Panc1 (cell line): ENCODE measurements around the gene TBC1D17. TPM values are rescaled to one million over a fixed set of nuclear protein-coding genes. Genes with fewer than 3 reads are reported as not detected.

Source experiments
- ATAC-seq: fragments of 200-7000 bp; cut with Tn5 transposase; 2 replicates; pipeline ENCODE4 v1.9.1; 2020; ENCODE audit warnings: mild to moderate bottlenecking, moderate library complexity
- BruUV-seq: library from RNA; stranded (reverse); fragments of 400-500 nt; replicated peaks from 2 replicates; lab custom pipeline; 2021; lab: Mats Ljungman, UMichigan
- CTCF ChIA-PET: fragments of 300-600 bp; sonication (Branson Sonifier 250); formaldehyde crosslinking; loops from one replicate; lab custom pipeline; 2022; ENCODE audit warnings: antibody characterized with exemption; lab: Charles Lee
- POLR2A ChIA-PET: fragments of 300-600 bp; sonication (Branson Sonifier 250); formaldehyde crosslinking; loops from one replicate; lab custom pipeline; 2022; ENCODE audit warnings: antibody characterized with exemption; lab: Charles Lee
- DNase-seq: peaks from one replicate; pipeline ENCODE4 v3.0.0-alpha.2; 2010; ENCODE audit warnings: low read depth, low spot score
- H3K27ac ChIP-seq: 2 replicates; pipeline ENCODE4 v1.5.1; 2011; ENCODE audit warnings: mild to moderate bottlenecking, low read length, inconsistent platforms
- H3K27me3 ChIP-seq: fragments of 200-500 bp; sonication (Bioruptor generic); 2 replicates; pipeline ENCODE4 v1.6.0; 2014; ENCODE audit warnings: low read length, inconsistent platforms; ENCODE audit not compliant: control insufficient read depth, insufficient read depth
- H3K36me3 ChIP-seq: fragments of 200-500 bp; sonication (Bioruptor generic); 2 replicates; pipeline ENCODE4 v1.5.1; 2014; ENCODE audit warnings: inconsistent platforms, mild to moderate bottlenecking, low read length, moderate library complexity; ENCODE audit not compliant: control insufficient read depth, insufficient read depth
- H3K4me1 ChIP-seq: 2 replicates; pipeline ENCODE4 v1.5.1; 2011; ENCODE audit warnings: inconsistent platforms, mild to moderate bottlenecking, low read length, moderate library complexity; ENCODE audit not compliant: control insufficient read depth, insufficient read depth
- H3K4me3 ChIP-seq, 2 experiments: 2 replicates each; pipeline ENCODE4 v1.5.1; 2011 to 2012; ENCODE audit warnings: low read depth in 2 of 2, low read length in 2 of 2, mild to moderate bottlenecking in 2 of 2, inconsistent platforms in 1 of 2, moderate library complexity in 1 of 2
- H3K9me3 ChIP-seq: fragments of 200-500 bp; sonication (Bioruptor generic); 2 replicates; pipeline ENCODE4 v1.5.1; 2014; ENCODE audit warnings: low read depth, mild to moderate bottlenecking, inconsistent platforms, low read length, moderate library complexity; ENCODE audit not compliant: control insufficient read depth, insufficient read depth
- CTCF ChIP-seq: fragments of 450-650 bp; IDR thresholded peaks from 2 replicates; pipeline ENCODE4 v1.5.1; 2017; ENCODE audit warnings: mild to moderate bottlenecking
- POLR2AphosphoS5 ChIP-seq: IDR thresholded peaks from 2 replicates; pipeline ENCODE4 v1.6.1; 2012; ENCODE audit warnings: mild to moderate bottlenecking, low read depth, low read length, moderate library complexity
- REST ChIP-seq, 2 experiments: IDR thresholded peaks; 2 replicates each; pipeline ENCODE4 v1.6.1; 2011 to 2012; ENCODE audit warnings: low read depth in 2 of 2, control low read depth in 1 of 2, low read length in 1 of 2, mild to moderate bottlenecking in 1 of 2, moderate library complexity in 1 of 2; ENCODE audit not compliant: insufficient read depth in 1 of 2
- SIN3A ChIP-seq: IDR thresholded peaks from 2 replicates; pipeline ENCODE4 v1.6.1; 2012; ENCODE audit warnings: low read depth, mild to moderate bottlenecking, low read length, moderate library complexity, borderline replicate concordance; ENCODE audit not compliant: insufficient read depth
- TCF7L2 ChIP-seq: IDR thresholded peaks from 2 replicates; pipeline ENCODE4 v1.6.1; 2011; ENCODE audit warnings: mild to moderate bottlenecking, low read depth, low read length, inconsistent platforms
- in situ Hi-C: cut with HindIII; loops from 2 replicates; pipeline ENCODE4 v1.10.0; 2016; ENCODE audit warnings: low sequenced_read_pairs, low pct_unique_long_range_greater_than_20kb
- intact Hi-C: fragments of 100-400 bp; cut with micrococcal nuclease; formaldehyde crosslinking; loops from one replicate; pipeline ENCODE4 v1.10.0; 2022; ENCODE audit not compliant: unreplicated experiment
- total RNA-seq: library from RNA; stranded (reverse); gene quantifications from one replicate; pipeline ENCODE4 v1.2.1, GENCODE V29; 2021; ENCODE audit not compliant: unreplicated experiment

TBC1D17 gene
- total RNA-seq, 1 experiment from 2014 or later = 43.2 TPM

- BruUV-seq = no TSS peak
- TF ChIP-seq TCF7L2 (no peak), SIN3A (no peak), REST (IDR thresholded peaks at IDR 0.05; ENCODE audit: insufficient read depth in 1 of 2, low read depth in 2 of 2, low read length in 1 of 2) (no peak), CTCF (no peak), POLR2AphosphoS5 (no peak)
- no peak for ATAC-seq
- intact Hi-C loops (no loop called here), in situ Hi-C loops (no loop called here)
- Histone ChIP-seq H3K4me1 (no peaks in the 10 kb centered on the region), H3K27me3 (no peaks in the 10 kb centered on the region), H3K4me3 (no peak overlapping the region), H3K9me3 (no peaks in the 10 kb centered on the region), H3K27ac (no peak overlapping the region), H3K36me3 (no peaks in the 10 kb centered on the region; the same call in 1 of the 2 replicates)
- ChIA-PET POLR2A (no interaction called here), CTCF (no interaction called here)
- DNase-seq = no peak
Measured at GRCh38 chr19:49833599-49833998, 43.9 kb upstream of the TBC1D17 start.

- Histone ChIP-seq H3K36me3 (no peaks in the 10 kb centered on the region; the same call in none of the 2 replicates), H3K27ac (no peak overlapping the region), H3K4me3 (no peak overlapping the region), H3K9me3 (no peaks in the 10 kb centered on the region), H3K27me3 (no peaks in the 10 kb centered on the region), H3K4me1 (no peaks in the 10 kb centered on the region)
- ATAC-seq = no peak
- in situ Hi-C loops = no loop called here
- TF ChIP-seq TCF7L2 (no peak), CTCF (no peak), REST (IDR thresholded peaks at IDR 0.05; ENCODE audit: insufficient read depth in 1 of 2, low read depth in 2 of 2, low read length in 1 of 2) (no peak)
- BruUV-seq = no TSS peak
- intact Hi-C loops = no loop called here
- ChIA-PET CTCF (no interaction called here), POLR2A (no interaction called here)
- DNase-seq = no peak
Measured at GRCh38 chr19:49835562-49835961, 41.9 kb upstream of the TBC1D17 start.
